Body of pancreas (tissue), 4 donors: Measurements from ENCODE around the gene TMEM208. TPM values are rescaled to one million over a fixed set of nuclear protein-coding genes. Genes with fewer than 3 reads are reported as not detected.

ENCODE experiments used
- ATAC-seq: fragments of 150-250 bp; one replicate; pipeline ENCODE4 v1.9.1; 2016
- DNase-seq, 4 donors: peaks; one replicate each; pipeline ENCODE4 v3.0.0-alpha.2; 2019
- H3K27ac ChIP-seq, 4 donors: fragments of 200-600 bp; sonication (generic); 1 replicate in 3 of 4; 2 replicates in 1 of 4; pipeline versions ENCODE4 v1.5.1 to v1.6.1; 2016 to 2019; ENCODE audit warnings: mild to moderate bottlenecking in 1 of 4, mixed read lengths in 1 of 4, moderate library complexity in 1 of 4
- H3K27me3 ChIP-seq, 2 donors: fragments of 200-600 bp; sonication (generic); one replicate each; pipeline ENCODE4 v1.6.0; 2016; ENCODE audit warnings: mild to moderate bottlenecking in 1 of 2
- H3K36me3 ChIP-seq, 2 donors: fragments of 200-600 bp; sonication (generic); replicated peaks in 1 of 2; 2 replicates each; pipeline ENCODE4 v1.5.1; 2016; ENCODE audit warnings: low read depth in 2 of 2; ENCODE audit not compliant: insufficient read depth in 1 of 2
- H3K4me1 ChIP-seq: fragments of 200-600 bp; sonication (generic); one replicate; pipeline ENCODE4 v1.6.0; 2016
- H3K4me3 ChIP-seq, 2 donors: fragments of 200-600 bp; sonication (generic); 1 replicate in 1 of 2; 2 replicates in 1 of 2; pipeline ENCODE4 v1.5.1; 2016 to 2019
- H3K9me3 ChIP-seq, 3 donors: fragments of 200-600 bp; sonication (generic); 1 replicate in 2 of 3; 2 replicates in 1 of 3; pipeline ENCODE4 v1.5.1; 2016
- CTCF ChIP-seq, 7 experiments: fragments of 450-650 bp in 4 of 7; fragments of 200-600 bp in 3 of 7; sonication (generic) in 3 of 7; IDR thresholded peaks; one replicate each; pipeline ENCODE4 v1.5.1; 2016 to 2019; ENCODE audit warnings: antibody characterized with exemption in 7 of 7
- POLR2A ChIP-seq, 3 donors: fragments of 450-650 bp; IDR thresholded peaks; one replicate each; pipeline ENCODE4 v1.6.1; 2016; ENCODE audit warnings: antibody characterized with exemption in 3 of 3, mild to moderate bottlenecking in 2 of 3
- WGBS, 2 donors: methylation state at CpG; one replicate each; pipeline ENCODE4 v1.1.5; 2017; 5-methylcytosine and 5-hydroxymethylcytosine counted together
- intact Hi-C: fragments of 100-400 bp; cut with DNase I; formaldehyde crosslinking; loops from one replicate; pipeline ENCODE4 v1.15.1; 2023
- total RNA-seq, 2 donors: library from RNA; depleted of rRNA; stranded (reverse); fragments of >200 nt; gene quantifications; one replicate each; pipeline ENCODE4 v1.1.0, GENCODE V29; 2016

Gene TMEM208
- total RNA-seq, 2 donors from 2014 or later, result 35.8 to 48.1 TPM

- intact Hi-C loops, result loop anchor here (10.0 kb wide), 1 partner anchor 207 kb away; no protein-coding TSS in a partner anchor
- 66 to 71% methylated on average over 2 of the region's 2 CpGs for WGBS, 2 donors
- ATAC-seq (no peak), DNase-seq (peak in 3 of 4 donors; percentile 41 to 56 (median 45))
- no peaks in the 10 kb centered on the region for H3K27me3 ChIP-seq
- H3K36me3 ChIP-seq, result no peaks in the 10 kb centered on the region
- H3K4me1 ChIP-seq, result peaks cover 45% of the 10 kb centered on the region
- no peaks in the 10 kb centered on the region for H3K9me3 ChIP-seq
- H3K27ac ChIP-seq, result peak overlapping the region in 1 of 4 donors; percentile 16
- TF ChIP-seq POLR2A (IDR thresholded peaks at IDR 0.05) (no peak), CTCF (IDR thresholded peaks at IDR 0.05) (no peak)
- H3K4me3 ChIP-seq, result no peak overlapping the region
Observed at GRCh38 chr16:67181346-67181745, 45.6 kb upstream of the TMEM208 start.

GRCh38 chr16:67182288-67182687, 44.6 kb upstream of the TMEM208 start:
- TF ChIP-seq CTCF (IDR thresholded peaks at IDR 0.05) (no peak), POLR2A (IDR thresholded peaks at IDR 0.05) (no peak)
- no peak overlapping the region for H3K4me3 ChIP-seq
- intact Hi-C loops, result loop anchor here (10.0 kb wide), 1 partner anchor 207 kb away; no protein-coding TSS in a partner anchor
- H3K27ac ChIP-seq, result no peak overlapping the region
- no peaks in the 10 kb centered on the region for H3K9me3 ChIP-seq
- no peaks in the 10 kb centered on the region for H3K36me3 ChIP-seq
- peaks cover 44% of the 10 kb centered on the region for H3K4me1 ChIP-seq
- H3K27me3 ChIP-seq, result no peaks in the 10 kb centered on the region
- DNase-seq (no peak), ATAC-seq (no peak)
- WGBS, 2 donors, result 76 to 85% methylated on average over 2 of the region's 2 CpGs

GRCh38 chr16:67183284-67183626, 43.7 kb upstream of the TMEM208 start:
- Histone ChIP-seq H3K27ac (peak overlapping the region in 3 of 4 donors; percentile 95 to 96 (median 96)), H3K4me1 (peaks cover 36% of the 10 kb centered on the region), H3K4me3 (no peak overlapping the region), H3K9me3 (no peaks in the 10 kb centered on the region), H3K27me3 (no peaks in the 10 kb centered on the region), H3K36me3 (no peaks in the 10 kb centered on the region)
- 6 to 8% methylated on average over 11 of the region's 11 CpGs for WGBS, 2 donors
- TF ChIP-seq CTCF (IDR thresholded peaks at IDR 0.05) (no peak), POLR2A (IDR thresholded peaks at IDR 0.05) (no peak)
- DNase-seq (no peak), ATAC-seq (no peak)
- intact Hi-C loops, result loop anchor here (10.0 kb wide), 1 partner anchor 208 kb away; no protein-coding TSS in a partner anchor

GRCh38 chr16:67183627-67184452, 43.1 kb upstream of the TMEM208 start, which contains the start of gene MATCAP1:
Gene MATCAP1 (minus strand): TSS chr16:67183963. CDS start chr16:67180610, 3,353 bp downstream.
- TF ChIP-seq CTCF (IDR thresholded peaks at IDR 0.05), result peak in 2 of 7 experiments; percentile 1 to 13
- TF ChIP-seq POLR2A (IDR thresholded peaks at IDR 0.05), result peak; percentile 44 to 71 (median 71)
- Histone ChIP-seq H3K36me3 (no peaks in the 10 kb centered on the region), H3K27me3 (no peaks in the 10 kb centered on the region), H3K4me3 (peak within 1 kb of the TSS; percentile 49 to 68), H3K9me3 (no peaks in the 10 kb centered on the region), H3K27ac (peak within 1 kb of the TSS; percentile 92 to 96 (median 96)), H3K4me1 (peaks cover 30% of the 10 kb centered on the region)
- peak; percentile 93 for ATAC-seq
- DNase-seq, result peak; percentile 92 to 98 (median 96)
- 0% methylated on average over 4 to 69 of the region's 77 CpGs for WGBS, 2 donors
- intact Hi-C loops, result loop anchor here (10.0 kb wide), 1 partner anchor 209 kb away; no protein-coding TSS in a partner anchor
